Osteoblast (primary cell): ENCODE measurements around the gene FLACC1. TPM values are rescaled to one million over a fixed set of nuclear protein-coding genes. Genes with fewer than 3 reads are reported as not detected.
"Not testable (repeated sequence)": the region's sequence is repeated elsewhere in the genome, so short reads cannot be mapped to it uniquely, and the experiment has no call there.

Experiments
- DNase-seq: peaks from one replicate; pipeline ENCODE4 v3.0.0; 2011; ENCODE audit warnings: low spot score, mixed read lengths; ENCODE audit not compliant: insufficient read length; ENCODE audit errors: missing footprints
- H2AFZ ChIP-seq: 2 replicates; pipeline ENCODE4 v1.6.0; 2011; ENCODE audit warnings: mild to moderate bottlenecking, low read length
- H3K27ac ChIP-seq: 2 replicates; pipeline ENCODE4 v1.5.1; 2011; ENCODE audit warnings: mild to moderate bottlenecking, low read depth, low read length, moderate library complexity
- H3K27me3 ChIP-seq: 2 replicates; pipeline ENCODE4 v1.6.0; 2012; ENCODE audit warnings: mild to moderate bottlenecking, control low read depth, inconsistent platforms, low read length, moderate library complexity; ENCODE audit not compliant: insufficient read depth
- H3K36me3 ChIP-seq: 2 replicates; pipeline ENCODE4 v1.5.1; 2011; ENCODE audit warnings: mild to moderate bottlenecking, low read length, control low read depth, moderate library complexity; ENCODE audit not compliant: insufficient read depth
- H3K4me1 ChIP-seq: 2 replicates; pipeline ENCODE4 v1.5.1; 2011; ENCODE audit warnings: mild to moderate bottlenecking, low read length, control low read depth, moderate library complexity; ENCODE audit not compliant: insufficient read depth
- H3K4me2 ChIP-seq: 2 replicates; pipeline ENCODE4 v1.6.0; 2011; ENCODE audit warnings: mild to moderate bottlenecking, low read length; ENCODE audit not compliant: insufficient read depth
- H3K4me3 ChIP-seq: fragments of 200-600 bp; sonication (generic); 3 replicates; pipeline ENCODE4 v1.5.1; 2012; ENCODE audit warnings: mild to moderate bottlenecking, low read length, inconsistent platforms; ENCODE audit not compliant: insufficient read depth
- H3K79me2 ChIP-seq: 2 replicates; pipeline ENCODE4 v1.6.0; 2012; ENCODE audit warnings: mild to moderate bottlenecking, low read length, control low read depth, inconsistent platforms; ENCODE audit not compliant: insufficient read depth
- H3K9me3 ChIP-seq: 2 replicates; pipeline ENCODE4 v1.5.1; 2011; ENCODE audit warnings: low read depth, low read length, control low read depth
- H4K20me1 ChIP-seq: 2 replicates; pipeline ENCODE4 v1.6.0; 2012; ENCODE audit warnings: mild to moderate bottlenecking, low read length, control low read depth; ENCODE audit not compliant: insufficient read depth
- total RNA-seq: library from RNA; depleted of rRNA; stranded (reverse); fragments of >200 nt; gene quantifications from 2 replicates; pipeline ENCODE4 v1.2.3, GENCODE V29; 2012
- TF ChIP-seq, protein P1 (sequence below): IDR thresholded peaks from 2 replicates; pipeline ENCODE4 v1.5.1; 2011; ENCODE audit warnings: mild to moderate bottlenecking, low read depth, low read length, moderate library complexity; ENCODE audit errors: extremely low read depth

FLACC1 gene
- total RNA-seq, 1 donor: 0.72 TPM

DNA sequence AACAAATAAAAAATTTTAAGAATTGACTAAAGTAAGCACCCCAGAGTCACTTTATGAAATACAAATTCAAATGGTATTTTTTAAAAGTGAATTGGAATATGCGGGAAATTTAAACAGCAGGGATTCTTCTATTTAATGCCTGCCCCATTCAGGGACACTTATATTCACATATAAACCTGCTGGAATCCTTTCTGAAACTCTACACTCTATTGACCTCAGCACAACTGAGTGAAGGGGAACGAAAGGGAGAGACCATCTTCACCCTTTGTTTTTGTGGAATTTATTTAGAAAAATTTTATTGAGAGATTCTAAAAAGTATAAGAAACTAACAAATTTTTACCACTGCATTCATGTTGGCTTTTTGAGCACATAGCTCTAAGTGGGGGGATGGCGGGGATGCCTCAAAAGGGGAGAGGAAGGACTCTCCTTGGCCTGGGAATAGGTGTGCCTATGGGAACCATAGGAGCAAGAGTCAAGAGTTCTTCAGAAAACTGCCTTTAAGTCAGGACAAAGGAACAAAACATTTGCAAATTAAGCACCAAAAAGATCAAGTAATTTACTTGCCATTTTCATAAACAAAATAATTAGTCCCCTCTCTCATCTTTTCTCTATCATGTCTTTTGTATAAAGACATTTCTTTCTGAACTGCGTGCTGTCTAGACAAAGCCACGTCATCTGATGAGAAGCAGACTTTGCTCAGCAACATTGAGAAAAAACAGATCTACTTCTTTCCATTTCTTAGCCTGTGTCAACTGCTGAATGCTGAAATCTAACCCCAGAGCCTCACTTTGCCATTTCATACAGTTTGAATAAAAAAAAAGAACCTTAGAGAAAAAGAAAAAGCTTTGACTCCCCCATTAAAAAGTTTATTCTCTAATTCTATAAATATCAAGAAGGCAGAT, 21.6 kb upstream of the FLACC1 start:
- Histone ChIP-seq H3K4me2 (no peak overlapping the region), H3K79me2 (no peaks in the 10 kb centered on the region), H3K27ac (no peak overlapping the region), H3K36me3 (peaks cover 39% of the 10 kb centered on the region), H2AFZ (no peak overlapping the region), H3K4me1 (no peaks in the 10 kb centered on the region), H3K27me3 (no peaks in the 10 kb centered on the region), H4K20me1 (no peaks in the 10 kb centered on the region), H3K4me3 (no peak overlapping the region), H3K9me3 (no peaks in the 10 kb centered on the region)
- TF ChIP-seq, protein P1, sequence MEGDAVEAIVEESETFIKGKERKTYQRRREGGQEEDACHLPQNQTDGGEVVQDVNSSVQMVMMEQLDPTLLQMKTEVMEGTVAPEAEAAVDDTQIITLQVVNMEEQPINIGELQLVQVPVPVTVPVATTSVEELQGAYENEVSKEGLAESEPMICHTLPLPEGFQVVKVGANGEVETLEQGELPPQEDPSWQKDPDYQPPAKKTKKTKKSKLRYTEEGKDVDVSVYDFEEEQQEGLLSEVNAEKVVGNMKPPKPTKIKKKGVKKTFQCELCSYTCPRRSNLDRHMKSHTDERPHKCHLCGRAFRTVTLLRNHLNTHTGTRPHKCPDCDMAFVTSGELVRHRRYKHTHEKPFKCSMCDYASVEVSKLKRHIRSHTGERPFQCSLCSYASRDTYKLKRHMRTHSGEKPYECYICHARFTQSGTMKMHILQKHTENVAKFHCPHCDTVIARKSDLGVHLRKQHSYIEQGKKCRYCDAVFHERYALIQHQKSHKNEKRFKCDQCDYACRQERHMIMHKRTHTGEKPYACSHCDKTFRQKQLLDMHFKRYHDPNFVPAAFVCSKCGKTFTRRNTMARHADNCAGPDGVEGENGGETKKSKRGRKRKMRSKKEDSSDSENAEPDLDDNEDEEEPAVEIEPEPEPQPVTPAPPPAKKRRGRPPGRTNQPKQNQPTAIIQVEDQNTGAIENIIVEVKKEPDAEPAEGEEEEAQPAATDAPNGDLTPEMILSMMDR: no peak
- DNase-seq: no peak

DNA sequence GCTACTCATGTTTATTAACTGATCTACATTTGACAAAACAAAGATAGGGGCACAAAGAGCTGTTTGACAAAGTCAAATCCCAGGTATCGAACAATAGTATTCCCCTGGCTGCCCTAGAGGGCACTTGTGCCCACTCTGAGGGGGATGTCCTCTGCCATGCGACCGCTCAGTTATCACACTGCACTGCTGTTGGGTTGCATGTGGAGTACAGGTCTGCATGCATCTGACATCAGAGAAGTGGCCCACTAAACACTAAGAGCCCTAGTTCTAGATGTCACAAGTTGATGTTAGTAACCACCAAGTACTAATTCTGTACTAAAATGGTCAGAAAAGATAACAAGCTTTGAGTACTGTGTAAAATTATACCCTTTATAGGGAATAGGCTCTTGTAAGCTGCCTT, 20.1 kb upstream of the FLACC1 start:
- H3K4me2 ChIP-seq: no peak overlapping the region
- TF ChIP-seq, protein P1: no peak

DNA sequence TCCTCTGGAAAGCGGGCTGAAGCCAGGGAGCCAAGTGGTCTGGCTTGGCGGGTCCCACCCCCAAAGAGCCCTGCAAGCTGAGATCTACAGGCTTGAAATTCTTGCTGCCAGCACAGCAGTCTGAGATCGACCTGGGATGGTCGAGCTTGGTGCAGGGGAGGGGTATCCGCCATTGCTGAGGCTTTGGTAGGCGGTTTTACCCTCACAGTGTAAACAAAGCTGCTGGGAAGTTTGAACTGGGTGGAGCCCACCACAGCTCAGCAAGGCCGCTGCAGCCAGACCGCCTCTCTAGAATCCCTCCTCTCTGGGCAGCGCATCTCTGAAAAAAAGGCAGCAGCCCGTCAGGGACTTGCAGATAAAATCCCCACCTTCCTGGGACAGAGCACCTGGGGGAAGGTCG, 12.6 kb upstream of the FLACC1 start:
- Histone ChIP-seq H4K20me1 (no peaks in the 10 kb centered on the region), H3K4me2 (no peak overlapping the region), H3K27ac (no peak overlapping the region), H3K79me2 (no peaks in the 10 kb centered on the region), H3K36me3 (peaks cover 6% of the 10 kb centered on the region), H2AFZ (no peak overlapping the region), H3K4me1 (no peaks in the 10 kb centered on the region), H3K27me3 (no peaks in the 10 kb centered on the region), H3K4me3 (no peak overlapping the region), H3K9me3 (no peaks in the 10 kb centered on the region)
- TF ChIP-seq, protein P1: no peak
- DNase-seq: no peak

More for the DNA sequence above, 20.1 kb upstream of the FLACC1 start:
- DNase-seq: no peak
- no peaks in the 10 kb centered on the region for H3K79me2 ChIP-seq
- H3K27me3 ChIP-seq: no peaks in the 10 kb centered on the region
- H3K27ac ChIP-seq: no peak overlapping the region
- no peak overlapping the region for H3K4me3 ChIP-seq
- no peak overlapping the region for H2AFZ ChIP-seq
- no peaks in the 10 kb centered on the region for H4K20me1 ChIP-seq
- no peaks in the 10 kb centered on the region for H3K9me3 ChIP-seq
- no peaks in the 10 kb centered on the region for H3K4me1 ChIP-seq
- H3K36me3 ChIP-seq: peaks cover 30% of the 10 kb centered on the region

DNA sequence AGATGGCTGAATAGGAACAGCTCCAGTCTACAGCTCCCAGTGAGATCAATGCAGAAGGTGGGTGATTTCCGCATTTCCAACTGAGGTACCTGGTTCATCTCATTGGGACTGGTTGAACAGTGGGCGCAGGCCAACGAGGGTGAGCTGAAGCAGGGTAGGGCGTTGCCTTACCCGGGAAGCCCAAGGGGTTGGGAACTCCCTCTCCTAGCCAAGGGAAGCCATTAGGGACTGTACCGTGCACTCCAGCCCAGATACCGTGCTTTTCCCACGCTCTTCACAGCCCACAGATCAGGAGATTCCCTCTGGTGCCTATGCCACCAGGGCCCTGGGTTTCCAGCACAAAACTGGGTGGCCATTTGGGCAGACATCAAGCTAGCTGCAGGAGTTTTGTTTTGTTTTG, 12.2 kb upstream of the FLACC1 start:
- not testable (repeated sequence) for DNase-seq

More for the DNA sequence above, 12.2 kb upstream of the FLACC1 start:
- not testable (repeated sequence) for H3K9me3 ChIP-seq, H3K4me1 ChIP-seq, H3K36me3 ChIP-seq, H4K20me1 ChIP-seq, H3K4me2 ChIP-seq, H3K27me3 ChIP-seq, H3K27ac ChIP-seq, H2AFZ ChIP-seq, H3K79me2 ChIP-seq, H3K4me3 ChIP-seq
